GM21390 (cell line): ENCODE measurements around the gene PSPC1.

Experiments
- ATAC-seq: cut with Tn5 transposase; IDR thresholded peaks from one replicate; pipeline ENCODE4 v1.9.1; 2021; ENCODE audit not compliant: unreplicated experiment

Gene PSPC1

DNA sequence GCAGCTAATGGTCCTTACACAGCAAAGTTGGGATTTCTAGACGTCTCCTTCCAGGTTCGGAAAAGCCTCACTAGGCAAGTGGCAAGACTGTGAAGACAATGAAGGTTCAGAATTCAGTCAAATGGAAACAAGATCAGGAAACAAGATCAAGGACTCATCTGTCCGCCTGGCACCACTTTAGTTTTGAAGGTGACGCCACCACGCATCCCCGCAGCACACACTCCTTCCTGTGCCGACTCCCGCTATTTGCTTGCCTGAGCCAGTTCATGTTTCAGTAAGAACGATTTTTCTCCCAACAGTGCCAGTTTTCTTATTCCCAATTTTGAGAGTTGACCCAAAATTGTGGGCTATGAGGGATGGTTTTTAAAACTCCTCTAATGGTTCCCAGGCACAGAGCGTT lies 107.8 kb downstream of the PSPC1 start:
- ATAC-seq: no peak

DNA sequence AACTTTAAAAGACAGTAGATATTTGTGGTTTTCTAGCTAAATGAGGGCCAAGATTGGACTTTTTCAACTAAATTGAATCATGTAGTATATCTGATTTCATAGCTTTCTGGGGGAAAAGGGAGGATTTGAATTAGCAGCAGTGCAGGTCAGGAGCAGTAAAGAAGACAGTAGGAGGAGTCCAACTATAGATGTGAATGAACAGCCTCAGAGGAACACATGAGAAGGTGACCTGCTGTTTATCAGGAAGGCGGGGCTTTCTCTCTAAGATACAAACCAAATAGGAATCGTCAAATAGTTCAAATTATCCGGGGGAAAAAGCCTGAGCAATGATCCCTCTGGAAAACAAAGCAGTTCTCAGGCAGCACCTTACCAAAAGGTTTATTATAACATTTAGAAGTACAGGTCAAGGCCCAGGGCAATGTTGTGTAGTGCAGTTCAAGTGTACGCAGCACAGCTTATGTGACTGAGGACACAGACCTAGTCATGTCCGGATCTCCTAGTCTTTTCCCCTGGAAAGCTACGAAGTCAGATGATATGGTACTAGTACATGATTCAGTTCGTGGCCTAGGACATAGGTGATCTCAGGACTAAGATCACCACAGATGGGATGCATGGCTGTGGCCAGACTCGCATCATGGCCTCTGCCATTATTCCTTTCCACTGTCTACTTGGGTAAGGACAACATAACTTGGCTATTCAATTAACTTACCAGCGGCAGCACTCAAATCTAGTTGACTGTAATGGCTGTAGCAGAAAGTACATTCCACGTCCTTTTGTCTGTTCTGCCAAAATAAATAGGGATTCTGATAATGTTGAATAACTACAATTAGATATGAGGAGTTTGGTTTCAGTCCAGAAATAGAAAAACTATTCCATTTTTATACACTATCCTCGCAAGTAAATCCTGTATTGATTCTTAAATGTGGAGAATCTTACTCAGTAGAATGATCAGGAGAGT lies 109.0 kb downstream of the PSPC1 start:
- no peak for ATAC-seq

DNA sequence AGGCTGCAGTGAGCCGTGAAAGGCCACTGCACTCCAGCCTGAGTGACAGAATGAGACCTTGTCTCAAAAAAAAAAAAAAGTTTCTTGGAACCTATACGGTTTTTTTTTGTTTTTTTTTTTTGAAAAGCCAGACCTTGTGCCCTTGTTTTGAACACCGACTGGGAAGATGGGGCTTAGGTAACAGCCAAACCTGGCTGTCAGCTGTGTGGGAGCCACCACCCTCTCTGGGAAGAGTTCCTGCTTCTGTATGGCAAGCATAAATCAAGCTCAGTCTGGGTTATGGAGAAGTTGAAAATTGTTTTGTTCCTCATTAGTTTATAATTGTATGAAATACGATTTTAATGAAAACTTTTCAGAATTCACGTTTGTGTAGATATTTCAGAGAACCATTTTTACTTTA lies 109.8 kb downstream of the PSPC1 start:
- ATAC-seq: no peak

DNA sequence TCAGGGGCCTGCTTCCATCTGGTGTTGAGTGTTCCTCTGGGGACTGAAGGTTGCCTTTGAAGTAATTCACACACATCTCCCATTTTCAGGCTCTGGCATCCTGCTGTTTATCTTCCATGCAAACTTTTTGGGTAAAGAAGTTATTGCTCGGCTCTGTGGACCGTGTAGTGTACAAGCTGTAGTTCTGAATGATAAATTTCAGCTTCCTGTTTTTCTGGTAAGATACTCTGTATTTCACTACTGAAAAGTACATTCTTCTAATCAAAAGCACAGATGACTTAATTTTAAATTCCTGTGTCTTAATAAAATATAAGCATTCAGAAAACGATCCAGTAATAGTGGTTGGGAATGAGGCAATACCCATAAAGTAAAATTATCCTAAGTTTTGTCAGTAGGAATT lies 112.6 kb downstream of the PSPC1 start:
- no peak for ATAC-seq

DNA sequence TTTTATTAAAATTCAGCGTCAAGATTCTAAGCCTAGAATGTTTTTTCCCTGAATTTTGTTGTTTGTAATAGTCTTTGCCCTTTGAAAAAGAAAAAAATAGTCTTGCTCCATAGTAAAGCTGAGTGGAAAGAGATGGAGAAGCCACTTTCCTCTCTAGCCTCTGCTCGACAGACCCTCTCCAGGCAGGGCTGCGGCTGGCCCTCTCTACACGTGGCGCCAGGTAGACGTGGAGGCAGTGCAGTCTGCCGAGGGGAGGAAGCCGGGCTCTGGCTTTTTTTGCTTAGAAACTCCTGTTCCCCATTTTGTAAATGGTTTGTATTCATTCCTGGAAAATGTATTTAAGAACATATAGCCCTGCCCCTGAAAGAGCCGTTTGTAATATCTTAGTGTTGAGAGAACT lies 114.0 kb downstream of the PSPC1 start:
- ATAC-seq: no peak

DNA sequence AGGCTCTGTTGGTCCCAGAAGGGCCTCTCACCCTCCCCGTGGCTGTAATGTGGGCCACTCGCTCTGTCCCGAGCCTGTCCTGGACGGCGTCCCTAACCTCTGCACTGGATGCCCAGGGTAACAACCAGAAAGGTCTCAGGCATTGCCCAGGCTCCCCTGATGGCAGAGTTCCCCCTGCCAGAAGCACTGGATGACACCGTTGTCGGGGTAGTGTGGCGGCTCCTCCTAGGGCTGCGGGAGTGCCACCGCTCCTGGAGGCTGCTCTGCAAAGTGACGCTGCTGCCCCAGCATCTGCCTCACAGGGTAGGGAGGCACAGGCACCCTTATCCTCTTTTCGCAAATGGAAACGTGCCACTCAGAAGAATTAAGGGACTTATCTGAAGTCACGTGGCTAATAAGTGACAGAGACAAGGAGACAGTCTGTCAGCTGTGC lies 117.3 kb downstream of the PSPC1 start:
- no peak for ATAC-seq

DNA sequence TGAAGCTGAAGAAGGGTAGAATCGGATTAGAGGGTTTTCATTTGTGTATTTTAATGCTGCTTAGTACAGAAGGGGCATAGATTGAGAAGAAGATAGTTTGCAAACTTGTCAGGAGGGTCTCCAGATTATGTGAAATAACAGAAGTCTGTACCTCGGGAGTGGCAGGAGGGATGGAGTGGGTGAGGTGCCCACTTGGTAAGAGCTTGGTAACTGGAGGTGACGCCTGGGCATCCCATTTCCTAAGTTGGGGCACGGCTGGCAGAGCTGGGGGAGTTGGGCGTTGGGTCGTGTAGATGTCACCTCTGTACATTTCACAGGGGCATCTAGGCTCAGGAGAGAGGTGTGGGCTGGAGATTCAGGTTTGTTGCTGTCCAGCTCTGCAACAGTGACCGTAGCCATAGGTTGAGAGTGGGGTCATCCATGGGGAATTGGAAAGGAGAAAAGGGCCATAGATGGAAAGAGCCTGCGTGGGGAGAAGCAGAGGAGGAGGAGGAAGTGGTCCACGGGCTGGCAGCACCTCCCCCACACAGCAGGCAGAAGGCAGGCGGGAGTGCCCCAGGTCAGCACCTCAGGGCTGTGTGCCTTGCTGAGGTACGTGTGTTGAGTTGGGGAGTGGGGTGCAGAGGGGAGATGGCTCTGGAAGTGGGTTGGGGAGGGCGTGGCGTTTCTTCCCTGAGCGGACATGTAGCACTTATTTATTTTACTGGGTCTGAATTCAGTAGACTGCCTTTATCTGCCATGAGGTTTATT lies 118.1 kb downstream of the PSPC1 start:
- no peak for ATAC-seq

DNA sequence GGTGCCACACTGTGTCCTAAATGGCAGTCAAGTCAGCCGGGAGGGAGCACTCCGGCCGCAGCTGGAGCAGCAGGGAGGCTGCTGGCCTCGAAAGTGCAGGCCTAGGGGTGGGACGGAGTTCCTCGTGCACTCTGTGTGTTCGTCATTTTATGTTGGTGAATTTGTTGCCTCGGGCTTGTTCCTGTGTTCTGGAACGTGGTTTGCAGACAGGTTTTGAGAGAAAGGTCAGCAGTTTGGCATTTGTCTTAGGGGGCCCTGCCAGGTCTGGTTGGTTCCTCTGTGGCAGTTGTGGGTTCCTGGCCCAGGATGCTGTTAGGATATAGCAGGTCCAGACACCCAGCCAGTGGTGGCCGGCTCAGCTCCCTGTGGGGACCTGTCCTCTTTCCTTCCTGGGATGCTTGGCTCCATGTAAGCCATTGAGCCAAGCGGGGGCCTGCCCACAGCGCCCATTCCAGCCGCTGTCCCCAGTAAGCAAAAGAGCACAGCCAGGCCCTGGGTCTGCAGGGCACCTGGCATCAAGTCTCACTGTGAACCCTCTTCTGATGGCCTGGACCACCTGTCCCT lies 119.2 kb downstream of the PSPC1 start:
- no peak for ATAC-seq

DNA sequence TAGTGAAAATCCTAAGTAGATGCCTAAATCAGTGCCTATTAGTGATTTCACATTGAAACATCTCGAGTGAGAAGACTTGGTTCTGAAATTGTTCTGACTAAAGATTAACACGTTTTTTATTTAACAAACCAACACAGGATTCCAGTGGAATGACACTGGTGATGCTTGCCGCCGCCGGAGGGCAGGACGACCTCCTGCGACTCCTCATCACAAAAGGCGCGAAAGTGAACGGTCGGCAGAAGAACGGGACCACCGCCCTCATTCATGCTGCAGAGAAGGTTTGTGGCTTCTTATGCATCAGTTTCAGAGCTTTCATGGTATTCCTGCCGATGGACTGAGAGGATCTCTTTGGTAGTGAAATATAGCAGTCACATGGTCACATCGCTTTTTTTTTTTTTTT lies 121.2 kb downstream of the PSPC1 start:
- ATAC-seq: no peak

DNA sequence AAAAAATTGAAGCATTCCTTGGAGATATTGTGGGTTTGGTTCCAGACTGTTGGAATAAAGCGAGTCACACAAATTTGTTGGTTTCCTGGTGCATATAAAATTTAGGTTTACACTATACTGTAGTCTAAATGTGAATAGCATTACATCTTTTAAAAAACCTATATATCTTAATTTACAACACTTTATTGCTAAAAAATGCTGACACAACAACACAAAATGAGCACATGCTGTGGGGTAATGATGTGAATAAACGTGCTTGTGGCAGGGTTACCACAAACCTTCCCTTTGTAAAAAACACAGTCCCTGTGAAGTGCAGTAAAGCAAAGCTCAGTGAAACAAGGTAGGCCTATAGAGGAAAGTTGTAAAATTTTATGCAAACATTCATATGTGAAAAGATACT lies 121.6 kb downstream of the PSPC1 start:
- no peak for ATAC-seq

DNA sequence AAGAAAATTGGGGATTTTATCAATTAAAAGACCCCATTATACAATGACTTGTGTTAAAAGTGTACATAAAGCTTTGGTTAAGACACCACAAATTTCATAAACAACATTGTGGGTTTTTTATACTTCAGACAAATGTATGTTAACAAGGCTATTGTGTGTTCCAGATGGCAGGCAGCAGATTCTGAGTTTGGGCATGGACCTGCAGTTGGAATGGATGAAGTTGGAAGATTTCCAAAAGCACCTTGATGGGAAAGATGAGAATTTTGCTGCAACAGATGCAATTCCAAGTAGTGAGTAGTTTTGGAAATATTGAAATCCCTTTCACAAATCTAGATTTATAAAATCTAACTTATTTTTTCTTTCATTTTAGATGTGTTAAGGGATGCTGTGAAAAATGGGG lies 123.9 kb downstream of the PSPC1 start:
- ATAC-seq: no peak

DNA sequence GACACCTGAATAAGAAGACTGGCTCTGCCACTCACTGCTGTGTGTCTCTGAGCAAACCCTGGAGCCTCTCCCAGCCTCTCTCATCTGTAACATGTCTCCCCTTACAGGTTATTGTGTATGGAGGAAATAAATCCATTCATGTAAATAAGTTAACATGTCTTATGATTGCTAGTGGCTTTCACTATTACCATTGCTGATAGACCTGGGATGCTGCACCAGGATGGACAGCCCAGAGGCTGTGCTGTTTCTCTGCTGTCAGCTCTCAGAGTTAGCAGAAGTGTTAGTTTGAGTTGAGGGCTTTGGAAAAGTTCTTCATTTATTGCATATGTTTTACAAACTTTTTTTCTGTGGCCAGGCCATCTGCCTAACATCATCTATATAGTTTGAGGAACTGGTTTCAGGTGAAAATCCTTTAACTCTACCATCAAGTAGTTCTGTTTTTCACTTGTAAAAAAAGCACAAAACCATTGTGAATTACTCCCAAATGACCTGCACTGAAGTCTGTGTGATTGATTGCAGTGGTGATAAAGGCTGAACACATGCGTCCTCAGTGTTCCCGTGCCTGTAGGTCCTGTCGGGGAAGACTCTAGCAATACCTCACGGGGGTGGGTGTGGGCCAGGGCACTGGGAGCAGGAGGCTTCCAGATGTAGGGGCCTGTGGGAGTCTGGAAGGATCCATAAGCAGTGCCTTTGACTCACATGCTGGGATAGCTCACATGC lies 124.7 kb downstream of the PSPC1 start:
- ATAC-seq: no peak
